ENCODE results near the gene SPATA31A7. TPM values are rescaled to one million over a fixed set of nuclear protein-coding genes. Genes with fewer than 3 reads are reported as not detected.
"Not testable (repeated sequence)": the region's sequence is repeated elsewhere in the genome, so short reads cannot be mapped to it uniquely, and the experiment has no call there.

SPATA31A7 gene
- total RNA-seq (ENCODE audit: low replicate concordance): 0.09 TPM in 1 of 2 replicates, not detected in the other

DNA sequence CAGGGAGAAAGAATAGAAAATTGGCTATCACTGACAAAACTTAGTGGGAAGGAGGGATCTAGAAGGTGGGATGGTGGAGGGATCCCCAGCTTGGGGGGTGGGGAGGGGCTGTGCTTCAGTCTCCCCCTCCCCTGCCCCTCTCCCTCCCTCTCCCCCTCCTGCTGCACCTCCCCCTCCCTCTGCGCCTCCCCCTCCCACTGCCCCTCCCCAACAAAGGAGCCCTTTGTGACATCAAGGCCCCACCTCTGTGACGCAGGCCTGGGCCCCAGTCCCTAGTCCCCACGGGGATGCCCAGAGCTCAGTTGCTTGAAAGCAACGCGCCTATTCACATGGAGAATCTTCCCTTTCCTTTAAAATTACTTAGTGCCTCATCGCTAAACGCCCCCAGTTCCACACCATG lies at the start of gene SPATA31A7:
Gene SPATA31A7 (plus strand): TSS at position 301 of the 400 bp plus-strand sequence. CDS start 29 bp downstream, at position 330.
- DNase-seq (ENCODE audit: low read depth); H3K4me3 ChIP-seq (ENCODE audit: low read depth, low read length): not testable (repeated sequence)

- not testable (repeated sequence) for DNase-seq (ENCODE audit: low read depth); H3K4me3 ChIP-seq (ENCODE audit: low read depth, low read length)
Observed at GRCh38 chr9:61226438-61226837, 36.6 kb downstream of the SPATA31A7 start.

Small RNAs within 50 kb of the gene (small RNA-seq; reads per million reads assigned to genes)
- not detected for gene BX005040.2
